GM19025 (cell line): ENCODE results near the gene DNAH17.
"Not testable (repeated sequence)": the region's sequence is repeated elsewhere in the genome, so short reads cannot be mapped to it uniquely, and the experiment has no call there.

Experiments used
- ATAC-seq: cut with Tn5 transposase; IDR thresholded peaks from one replicate; pipeline ENCODE4 v1.9.1; 2021; ENCODE audit warnings: mild to moderate bottlenecking, low read depth, moderate library complexity; ENCODE audit not compliant: unreplicated experiment

DNAH17 gene

GRCh38 chr17:78526231-78527025, 50.8 kb downstream of the DNAH17 start:
- no peak for ATAC-seq

GRCh38 chr17:78525511-78526160, 51.6 kb downstream of the DNAH17 start:
- ATAC-seq = no peak

GRCh38 chr17:78524870-78525510, 52.2 kb downstream of the DNAH17 start:
- no peak for ATAC-seq

GRCh38 chr17:78523934-78524655, 53.1 kb downstream of the DNAH17 start:
- no peak for ATAC-seq

GRCh38 chr17:78522031-78522809, 55.0 kb downstream of the DNAH17 start:
- ATAC-seq = no peak

- no peak for ATAC-seq
Measured at GRCh38 chr17:78517421-78517820, 59.8 kb downstream of the DNAH17 start.

- ATAC-seq = no peak
Measured at GRCh38 chr17:78515480-78515879, 61.7 kb downstream of the DNAH17 start.

- no peak for ATAC-seq
Measured at GRCh38 chr17:78514521-78514920, 62.7 kb downstream of the DNAH17 start.

GRCh38 chr17:78512976-78513375, 64.2 kb downstream of the DNAH17 start:
- no peak for ATAC-seq

- no peak for ATAC-seq
Measured at GRCh38 chr17:78510141-78511075, 66.8 kb downstream of the DNAH17 start.

GRCh38 chr17:78507526-78507925, 69.7 kb downstream of the DNAH17 start:
- ATAC-seq = no peak

GRCh38 chr17:78506454-78507309, 70.5 kb downstream of the DNAH17 start:
- ATAC-seq = no peak

GRCh38 chr17:78504156-78504925, 72.9 kb downstream of the DNAH17 start:
- no peak for ATAC-seq

GRCh38 chr17:78503388-78503787, 73.8 kb downstream of the DNAH17 start:
- not testable (repeated sequence) for ATAC-seq

GRCh38 chr17:78502611-78503148, 74.5 kb downstream of the DNAH17 start:
- no peak for ATAC-seq

GRCh38 chr17:78501241-78502036, 75.8 kb downstream of the DNAH17 start:
- ATAC-seq = no peak
